GM18505 (cell line): Measurements from ENCODE around the gene NUMB.

ENCODE experiments used
- ATAC-seq: cut with Tn5 transposase; IDR thresholded peaks from one replicate; pipeline ENCODE4 v1.9.1; 2021; ENCODE audit not compliant: unreplicated experiment
- POLR2A ChIP-seq: IDR thresholded peaks from 4 replicates; pipeline ENCODE4 v1.6.1; 2011; ENCODE audit warnings: borderline replicate concordance; ENCODE audit not compliant: insufficient read depth, insufficient read length; ENCODE audit errors: extremely low read depth

The NUMB gene

DNA sequence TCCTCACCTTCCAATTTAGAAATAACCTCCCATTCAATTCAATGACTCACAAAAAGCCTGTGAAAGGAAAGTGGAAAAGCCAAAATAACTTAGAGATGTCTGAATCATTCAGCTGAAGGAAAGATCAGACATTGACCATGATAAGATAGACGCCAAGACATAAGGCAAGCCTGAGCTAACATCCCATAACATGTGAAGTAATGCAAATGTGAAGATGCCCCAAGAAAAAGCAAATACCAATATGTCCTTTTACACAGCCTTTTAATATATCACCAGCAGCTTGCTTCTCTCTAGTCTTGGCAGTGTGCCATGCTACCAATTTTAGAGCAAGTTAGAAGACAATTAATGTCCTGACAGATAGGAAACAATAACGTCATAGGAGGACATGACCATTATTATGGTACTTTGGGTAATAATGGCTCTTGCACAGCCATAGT is 2.4 kb upstream of the NUMB start:
- no peak for TF ChIP-seq POLR2A
- no peak for ATAC-seq

- ATAC-seq: no peak
- no peak for TF ChIP-seq POLR2A
These were observed 1.6 kb upstream of the NUMB start for GRCh38 chr14:73459959-73460358.

- no peak for ATAC-seq
- TF ChIP-seq POLR2A: no peak
These were observed 493 bp downstream of the NUMB start for GRCh38 chr14:73457924-73458182.

DNA sequence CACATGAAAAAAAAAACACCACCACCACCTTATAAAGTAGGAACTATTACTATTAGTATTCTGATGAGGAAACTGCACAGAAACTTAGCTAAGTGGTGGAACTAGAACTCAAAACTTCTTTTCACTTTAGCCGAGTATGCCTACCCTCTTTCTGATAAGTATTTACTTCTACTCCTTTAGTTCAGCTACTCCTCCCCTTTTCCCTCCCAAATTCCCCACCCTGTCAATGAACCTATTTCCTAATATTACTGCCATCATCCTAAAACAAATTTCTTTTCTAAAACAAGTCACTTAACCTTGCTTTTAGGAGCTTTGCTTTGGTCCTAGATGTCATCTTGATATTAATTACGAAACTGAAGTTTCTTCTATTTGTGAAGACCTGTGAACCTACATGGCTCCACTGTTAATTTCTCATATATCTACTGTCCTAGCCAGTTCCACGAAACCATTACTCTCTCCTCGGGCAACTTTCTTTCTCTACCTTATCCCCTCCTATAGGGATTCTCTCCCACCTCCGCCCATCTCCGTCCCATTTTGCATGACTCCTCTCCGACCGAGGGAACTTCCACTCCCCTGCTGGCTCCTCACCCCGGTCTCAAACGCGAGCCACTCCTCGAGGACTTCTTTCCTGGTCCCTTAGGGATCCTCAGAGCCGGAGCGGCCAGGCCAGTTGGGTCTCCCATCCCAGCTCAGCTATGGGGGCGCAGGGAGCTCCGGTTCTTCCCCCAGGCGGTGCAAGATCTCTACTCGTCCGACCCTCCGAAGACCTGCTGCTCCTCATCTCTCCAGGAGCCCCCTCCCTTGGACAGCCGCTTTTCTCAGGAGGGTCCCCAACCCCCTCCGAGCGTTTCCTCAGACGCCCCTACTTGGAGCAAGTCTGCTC is 1.1 kb downstream of the NUMB start:
- no peak for TF ChIP-seq POLR2A
- ATAC-seq: no peak

DNA sequence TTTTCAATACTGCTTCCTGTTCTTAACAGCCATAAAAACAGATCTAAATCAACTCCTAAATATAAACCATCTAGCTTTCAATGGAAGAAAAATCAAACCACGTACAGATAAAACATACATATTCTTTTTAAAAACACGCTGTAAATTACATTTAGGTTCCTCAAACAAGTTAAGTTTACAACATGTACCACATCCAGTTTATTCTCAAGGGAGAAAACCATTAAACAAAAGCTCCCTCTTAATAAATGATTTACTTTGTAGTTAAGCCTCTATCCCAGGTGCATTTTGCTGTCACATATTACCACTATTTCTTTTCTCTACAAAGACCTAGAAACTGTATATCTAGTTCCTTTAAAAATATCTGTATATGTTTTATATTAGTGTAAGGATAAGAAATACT is 3.1 kb downstream of the NUMB start:
- ATAC-seq: no peak
- no peak for TF ChIP-seq POLR2A

DNA sequence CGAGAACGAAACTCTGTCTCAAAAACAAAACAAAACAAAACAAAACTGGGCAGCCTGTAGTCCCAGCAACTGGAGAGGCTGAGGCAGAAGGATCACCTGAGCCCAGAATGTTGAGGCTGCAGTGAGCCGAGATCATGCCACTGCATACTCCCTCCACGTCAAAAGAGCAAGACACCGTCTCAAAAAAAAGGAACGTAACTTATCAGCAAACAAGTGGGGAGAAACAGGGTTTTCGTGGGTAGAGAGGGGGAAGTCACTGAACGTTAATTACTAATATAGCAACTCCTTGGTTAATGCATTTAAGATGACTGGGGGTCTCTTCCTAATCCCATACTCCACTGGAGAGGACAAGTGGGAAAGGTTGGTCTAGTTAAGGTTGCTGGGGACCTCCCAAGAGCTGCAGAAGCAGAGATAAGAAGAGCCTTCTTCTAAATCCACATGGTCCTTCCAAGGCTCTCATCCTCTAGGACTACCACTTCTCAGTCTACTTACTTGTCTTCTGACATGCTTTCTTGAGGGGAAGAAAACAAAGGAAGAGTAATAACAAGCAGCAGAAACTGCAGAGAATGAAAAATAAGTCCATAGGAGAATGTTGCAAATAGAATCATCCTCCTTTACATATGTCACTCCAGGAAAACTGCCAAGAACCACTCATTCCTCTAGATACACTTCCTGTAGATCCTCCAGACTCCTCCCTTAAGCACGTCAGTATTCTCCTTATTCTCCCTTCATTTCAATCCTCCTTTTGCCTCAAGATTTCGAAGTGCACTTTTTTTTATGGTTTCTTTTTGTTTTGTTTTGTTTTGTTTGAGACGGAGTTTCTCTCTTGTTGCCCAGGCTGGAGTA is 5.8 kb downstream of the NUMB start:
- ATAC-seq: no peak

GRCh38 chr14:73443758-73444157 is 14.6 kb downstream of the NUMB start:
- ATAC-seq: no peak
- no peak for TF ChIP-seq POLR2A

More for the DNA sequence above, 5.8 kb downstream of the NUMB start:
- no peak for TF ChIP-seq POLR2A

- ATAC-seq: no peak
- no peak for TF ChIP-seq POLR2A
These were observed 17.1 kb downstream of the NUMB start for GRCh38 chr14:73441286-73441685.

DNA sequence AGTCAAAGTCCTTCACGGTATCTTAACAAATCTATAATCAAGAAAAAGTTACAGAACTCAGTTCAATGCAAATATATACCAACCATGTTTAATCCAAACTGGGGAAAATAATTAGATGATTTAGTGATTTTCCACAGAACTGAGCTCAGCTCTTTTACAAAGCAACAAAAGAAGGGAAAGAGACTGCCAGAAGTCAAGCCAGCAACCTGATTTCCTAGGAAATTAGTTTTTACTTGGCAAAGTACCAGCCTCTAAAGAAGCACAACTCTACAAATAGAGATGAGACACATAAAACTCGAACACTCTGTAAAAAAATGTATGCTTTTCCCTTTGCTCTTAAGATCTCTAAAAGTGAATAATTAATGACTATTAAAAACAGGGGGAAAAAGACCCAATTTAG is 19.4 kb downstream of the NUMB start:
- no peak for ATAC-seq
- TF ChIP-seq POLR2A: no peak

DNA sequence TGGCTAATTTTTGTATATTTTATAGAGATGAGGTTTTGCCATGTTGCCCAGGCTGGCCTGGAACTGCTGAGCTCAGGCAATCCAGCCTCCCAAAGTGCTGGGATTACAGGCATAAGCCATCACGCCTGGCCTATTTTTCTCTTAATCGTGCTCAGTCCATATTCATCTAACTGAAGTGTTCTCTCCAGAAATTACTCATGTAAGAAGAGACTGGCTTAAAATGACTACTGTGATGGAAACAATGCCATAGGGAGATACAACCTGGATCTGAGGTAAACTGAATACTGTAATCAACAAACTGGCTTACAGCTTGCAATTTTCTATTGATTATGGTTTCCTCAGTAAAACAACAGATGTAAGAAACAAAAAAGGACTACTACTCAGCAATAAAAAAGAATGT is 21.1 kb downstream of the NUMB start:
- no peak for ATAC-seq

GRCh38 chr14:73432124-73432523 is 26.2 kb downstream of the NUMB start:
- ATAC-seq: no peak
- no peak for TF ChIP-seq POLR2A

More for the DNA sequence above, 21.1 kb downstream of the NUMB start:
- no peak for TF ChIP-seq POLR2A

DNA sequence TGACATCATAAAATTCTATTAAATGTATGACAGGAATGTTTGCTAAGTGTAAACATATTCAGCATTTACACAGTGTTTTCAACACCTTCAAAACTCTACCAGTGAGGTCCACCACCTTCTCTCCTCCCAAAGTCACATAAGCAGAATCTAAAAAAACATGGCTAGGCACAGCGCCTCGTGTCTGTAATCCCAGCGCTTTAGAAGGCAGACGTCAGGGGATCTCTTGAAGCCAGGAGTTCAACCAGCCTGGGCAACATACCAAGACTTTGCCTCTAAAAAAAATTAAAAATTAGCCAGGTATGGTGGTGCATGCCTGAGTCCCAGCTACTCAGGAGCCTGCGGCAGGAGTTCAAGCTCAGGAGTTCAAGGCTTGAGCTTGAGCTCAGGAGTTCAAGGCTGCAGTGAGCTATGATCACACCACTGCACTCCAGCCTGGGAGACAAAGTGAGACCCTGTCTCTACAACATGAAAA is 30.0 kb downstream of the NUMB start:
- no peak for ATAC-seq
- no peak for TF ChIP-seq POLR2A

DNA sequence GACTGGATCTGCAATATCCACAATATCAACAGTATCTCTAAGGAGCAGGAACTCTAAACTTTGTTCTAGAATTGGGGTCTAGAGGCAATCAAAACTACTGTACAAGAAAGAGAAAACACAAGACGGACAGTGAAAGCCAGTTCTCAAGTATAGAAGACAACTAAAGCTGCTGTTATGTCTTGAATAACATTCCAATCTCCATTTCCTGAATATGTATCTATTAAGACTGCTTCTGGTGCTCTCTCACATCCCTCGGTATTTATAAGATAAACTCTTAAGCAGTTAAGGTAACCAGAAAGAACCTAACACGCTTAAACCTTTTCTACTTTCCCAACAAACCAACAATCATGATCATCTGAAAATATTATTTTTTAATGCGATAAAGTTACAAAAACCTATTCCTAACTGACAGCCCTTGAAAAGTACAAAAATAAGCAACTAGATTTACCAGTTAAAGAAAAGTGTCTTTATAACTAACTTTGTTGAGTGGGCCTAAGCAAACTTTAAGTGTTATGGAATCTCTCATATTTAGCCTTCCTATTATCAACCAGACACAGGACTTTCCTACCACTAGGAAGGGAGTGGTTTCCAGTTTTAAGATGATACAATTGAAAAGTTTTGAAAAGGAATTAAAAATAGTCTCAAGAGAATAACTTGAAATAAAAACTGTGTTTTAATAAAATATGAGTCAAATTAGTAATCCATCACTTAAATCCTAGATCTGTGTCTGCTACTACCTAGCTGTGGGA is 30.7 kb downstream of the NUMB start:
- ATAC-seq: no peak
- no peak for TF ChIP-seq POLR2A
